Measurements from ENCODE around the gene PRSS57. TPM values are rescaled to one million over a fixed set of nuclear protein-coding genes. Genes with fewer than 3 reads are reported as not detected.

The PRSS57 gene
- total and polyA plus RNA-seq, 12 donors, result 0.13 to 0.51 (median 0.22) TPM; not detected in 9

DNA sequence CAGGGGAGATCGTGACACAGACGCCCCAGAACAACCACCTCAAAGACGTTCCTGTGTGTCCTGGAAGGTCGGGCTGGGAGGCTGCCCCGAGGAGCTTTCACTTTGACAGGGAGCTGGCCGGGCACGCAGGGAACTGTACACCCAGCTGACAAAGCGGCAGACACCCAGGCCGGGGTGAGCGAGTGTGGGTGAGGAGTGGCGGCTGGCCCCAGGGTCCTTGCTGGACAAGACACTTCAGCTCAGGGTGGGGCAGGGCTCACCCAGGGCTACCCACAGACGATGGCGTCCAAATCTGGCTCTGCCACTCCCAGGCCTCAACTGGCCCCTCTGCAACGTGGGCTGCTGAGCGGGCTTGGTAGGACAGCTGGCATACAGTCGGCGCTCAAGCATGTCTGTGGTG, 53.5 kb downstream of the PRSS57 start:
- H3K27ac ChIP-seq, result no peak overlapping the region
- 76 to 86% (median 84%) methylated on average over 10 to 17 of the region's 17 CpGs for WGBS, 4 donors
- TF ChIP-seq POLR2A (IDR thresholded peaks at IDR 0.05), result no peak
- TF ChIP-seq, protein P1, sequence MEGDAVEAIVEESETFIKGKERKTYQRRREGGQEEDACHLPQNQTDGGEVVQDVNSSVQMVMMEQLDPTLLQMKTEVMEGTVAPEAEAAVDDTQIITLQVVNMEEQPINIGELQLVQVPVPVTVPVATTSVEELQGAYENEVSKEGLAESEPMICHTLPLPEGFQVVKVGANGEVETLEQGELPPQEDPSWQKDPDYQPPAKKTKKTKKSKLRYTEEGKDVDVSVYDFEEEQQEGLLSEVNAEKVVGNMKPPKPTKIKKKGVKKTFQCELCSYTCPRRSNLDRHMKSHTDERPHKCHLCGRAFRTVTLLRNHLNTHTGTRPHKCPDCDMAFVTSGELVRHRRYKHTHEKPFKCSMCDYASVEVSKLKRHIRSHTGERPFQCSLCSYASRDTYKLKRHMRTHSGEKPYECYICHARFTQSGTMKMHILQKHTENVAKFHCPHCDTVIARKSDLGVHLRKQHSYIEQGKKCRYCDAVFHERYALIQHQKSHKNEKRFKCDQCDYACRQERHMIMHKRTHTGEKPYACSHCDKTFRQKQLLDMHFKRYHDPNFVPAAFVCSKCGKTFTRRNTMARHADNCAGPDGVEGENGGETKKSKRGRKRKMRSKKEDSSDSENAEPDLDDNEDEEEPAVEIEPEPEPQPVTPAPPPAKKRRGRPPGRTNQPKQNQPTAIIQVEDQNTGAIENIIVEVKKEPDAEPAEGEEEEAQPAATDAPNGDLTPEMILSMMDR (IDR thresholded peaks at IDR 0.05), result no peak
- peaks cover 5 to 7% of the 10 kb centered on the region in 2 donors for H3K4me1 ChIP-seq (replicated peaks in 1 of 2)
- H3K27me3 ChIP-seq, result no peaks in the 10 kb centered on the region
- intact Hi-C loops (cut with DNase I), result no loop called here
- peaks cover 0 to 6% of the 10 kb centered on the region in 2 donors for H3K36me3 ChIP-seq (replicated peaks in 1 of 2)
- no peak overlapping the region for H3K4me3 ChIP-seq
- H3K9me3 ChIP-seq (replicated peaks in 1 of 3), result no peaks in the 10 kb centered on the region
- no peak for DNase-seq

GRCh38 chr19:640606-641189, 54.6 kb downstream of the PRSS57 start:
- whole genome bisulfite sequencing, 4 donors, result 65 to 92% (median 89%) methylated on average over 4 to 29 of the region's 31 CpGs
- H3K9me3 ChIP-seq (replicated peaks in 1 of 3), result no peaks in the 10 kb centered on the region
- intact Hi-C loops (cut with DNase I), result no loop called here
- no peak overlapping the region for H3K4me3 ChIP-seq
- H3K27ac ChIP-seq, result no peak overlapping the region
- H3K27me3 ChIP-seq, result no peaks in the 10 kb centered on the region
- H3K4me1 ChIP-seq (replicated peaks in 1 of 2), result peaks cover 5 to 7% of the 10 kb centered on the region in 2 donors
- no peaks in the 10 kb centered on the region for H3K36me3 ChIP-seq (replicated peaks in 1 of 2)
- no peak for DNase-seq
- TF ChIP-seq POLR2A (IDR thresholded peaks at IDR 0.05), result no peak
- TF ChIP-seq, protein P1 (IDR thresholded peaks at IDR 0.05), result no peak

DNA sequence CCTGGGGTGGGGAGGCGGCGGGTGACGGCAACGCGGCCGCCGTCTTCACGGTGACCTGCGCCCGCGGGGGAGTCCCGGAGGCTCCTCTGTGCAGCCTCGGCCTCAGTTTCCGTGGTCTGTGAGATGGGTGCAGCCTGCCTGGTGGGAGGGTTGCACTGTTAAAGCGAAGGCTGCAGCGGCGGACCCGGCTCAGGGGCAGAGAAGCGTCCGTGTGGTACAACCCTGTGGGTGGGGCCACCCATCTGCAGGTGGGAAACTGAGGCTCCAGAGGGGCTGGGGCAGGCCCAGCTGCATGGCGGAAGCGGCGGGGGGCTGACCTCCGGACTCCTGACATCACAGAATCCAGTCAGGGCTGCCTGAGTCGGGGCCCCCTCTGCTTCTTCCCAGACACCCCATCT, 55.1 kb downstream of the PRSS57 start:
- no peak for DNase-seq
- TF ChIP-seq POLR2A (IDR thresholded peaks at IDR 0.05), result no peak
- TF ChIP-seq, protein P1 (IDR thresholded peaks at IDR 0.05), result no peak
- peak overlapping the region in 1 of 4 donors; percentile 63 for H3K4me3 ChIP-seq
- no peaks in the 10 kb centered on the region for H3K36me3 ChIP-seq (replicated peaks in 1 of 2)
- WGBS, 4 donors, result 37 to 90% (median 61%) methylated on average over 2 to 25 of the region's 25 CpGs
- no peaks in the 10 kb centered on the region for H3K27me3 ChIP-seq
- intact Hi-C loops (cut with DNase I), result no loop called here
- peaks cover 5 to 7% of the 10 kb centered on the region in 2 donors for H3K4me1 ChIP-seq (replicated peaks in 1 of 2)
- H3K9me3 ChIP-seq (replicated peaks in 1 of 3), result no peaks in the 10 kb centered on the region
- H3K27ac ChIP-seq, result peak overlapping the region in 1 of 5 donors; percentile 55

DNA sequence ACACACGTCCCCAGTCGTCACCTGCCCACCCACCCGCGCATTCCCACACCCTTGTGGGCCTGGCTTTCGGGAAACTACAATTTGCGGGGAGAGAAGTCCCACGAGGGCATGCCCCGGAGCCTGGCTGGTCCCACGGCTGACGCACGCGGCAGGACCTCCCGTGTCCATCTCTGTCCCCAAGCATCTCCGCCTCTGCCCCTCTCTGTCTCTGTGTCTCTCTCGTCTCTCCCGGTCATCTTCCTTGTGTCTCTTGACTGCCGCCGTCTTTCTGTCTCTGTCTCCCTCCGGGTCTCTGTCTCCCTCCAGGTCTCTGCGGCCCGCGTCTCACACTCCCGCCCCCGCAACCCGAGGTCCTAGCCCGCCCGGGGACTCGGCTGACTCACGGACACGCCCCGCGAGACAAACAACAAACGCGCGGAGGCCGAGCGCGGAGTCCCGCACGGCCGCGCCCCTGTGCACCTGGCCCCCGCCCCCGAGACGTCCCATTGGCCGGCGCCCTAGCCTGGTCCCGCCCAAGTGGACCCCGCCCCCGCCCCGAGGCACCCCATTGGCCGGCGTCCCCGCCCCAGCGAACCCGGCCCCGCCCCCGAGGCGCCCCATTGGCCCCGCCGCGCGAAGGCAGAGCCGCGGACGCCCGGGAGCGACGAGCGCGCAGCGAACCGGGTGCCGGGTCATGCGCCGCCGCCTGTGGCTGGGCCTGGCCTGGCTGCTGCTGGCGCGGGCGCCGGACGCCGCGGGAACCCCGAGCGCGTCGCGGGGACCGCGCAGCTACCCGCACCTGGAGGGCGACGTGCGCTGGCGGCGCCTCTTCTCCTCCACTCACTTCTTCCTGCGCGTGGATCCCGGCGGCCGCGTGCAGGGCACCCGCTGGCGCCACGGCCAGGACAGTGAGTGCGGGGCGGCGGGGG, 55.7 kb downstream of the PRSS57 start, which contains the start of gene FGF22:
FGF22 (plus strand) TSS at position 627 of the 908 bp plus-strand sequence; CDS start at position 674, 47 bp downstream.
- intact Hi-C loops (cut with DNase I), result no loop called here
- WGBS, 4 donors, result 3 to 18% (median 6%) methylated on average over 21 to 109 of the region's 109 CpGs
- Histone ChIP-seq H3K9me3 (replicated peaks in 1 of 3) (no peaks in the 10 kb centered on the region), H3K27me3 (no peaks in the 10 kb centered on the region), H3K27ac (peak within 1 kb of the TSS in 1 of 5 donors; percentile 55), H3K4me1 (replicated peaks in 1 of 2) (peaks cover 5 to 8% of the 10 kb centered on the region in 2 donors), H3K4me3 (peak within 1 kb of the TSS in 1 of 4 donors; percentile 63), H3K36me3 (replicated peaks in 1 of 2) (no peaks in the 10 kb centered on the region)
- DNase-seq, result peak; percentile 91 to 96 (median 95)
- TF ChIP-seq, protein P1 (IDR thresholded peaks at IDR 0.05), result peak in 2 of 6 experiments; percentile 10 to 23
- TF ChIP-seq POLR2A (IDR thresholded peaks at IDR 0.05), result no peak
